Measurements from ENCODE around the gene NUP54.

Gene NUP54

DNA sequence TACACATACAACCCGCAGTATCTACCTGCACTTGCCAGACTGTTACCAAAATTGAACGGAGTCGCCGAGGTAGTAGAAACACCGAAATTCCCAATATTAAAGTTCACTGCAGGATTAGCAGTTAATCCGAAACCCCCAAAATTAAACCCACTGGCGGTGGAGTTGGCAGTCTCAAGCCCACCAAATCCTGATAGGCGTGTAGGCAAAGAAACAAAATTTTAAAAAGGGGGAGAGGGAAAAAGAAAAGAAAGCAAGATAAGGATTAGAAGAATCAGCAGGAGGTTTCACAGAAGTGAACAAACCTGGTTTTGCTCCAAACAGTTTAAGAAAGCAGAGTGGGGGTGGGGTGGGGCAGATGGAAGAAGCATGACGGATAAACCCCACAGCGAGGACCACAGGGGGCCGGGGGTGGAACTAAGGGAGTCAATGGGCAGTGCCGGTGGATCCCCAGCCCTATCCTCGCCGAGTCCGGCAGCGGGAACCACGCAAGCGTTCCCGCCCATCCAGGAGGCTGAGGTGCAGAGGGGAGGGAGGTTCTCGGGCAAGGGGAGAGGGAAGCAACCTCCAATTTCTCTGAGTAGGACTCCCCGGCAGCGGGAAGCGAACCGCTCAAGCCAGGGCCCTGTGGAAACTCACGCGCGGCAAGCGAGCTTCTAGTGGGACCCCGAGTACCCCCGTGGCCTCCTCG lies 599 bp downstream of the NUP54 start:
- DNase-seq (ENCODE audit: insufficient read length, low spot score), result peak; percentile 18
- peak; percentile 80 for FAIRE-seq

DNA sequence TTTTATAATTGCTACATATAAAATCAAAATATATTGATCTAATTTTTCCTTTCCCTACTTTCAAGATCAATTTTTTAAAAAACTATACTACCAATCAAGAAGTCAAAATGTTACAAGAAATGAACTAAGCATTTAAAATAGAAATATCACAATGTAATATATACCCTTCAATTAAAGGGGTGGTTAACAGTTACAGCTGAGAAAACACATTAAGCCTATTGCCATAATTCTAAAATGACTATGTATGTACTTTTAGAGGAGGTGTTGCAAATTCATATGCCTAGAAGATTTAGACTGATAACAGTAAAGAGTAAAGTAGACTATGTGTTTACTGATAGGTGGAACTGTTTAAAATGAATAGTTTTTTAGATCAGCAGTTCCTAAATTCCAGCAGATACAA lies 3.7 kb downstream of the NUP54 start:
- no peak for DNase-seq (ENCODE audit: insufficient read length, low spot score)
- no peak for FAIRE-seq

DNA sequence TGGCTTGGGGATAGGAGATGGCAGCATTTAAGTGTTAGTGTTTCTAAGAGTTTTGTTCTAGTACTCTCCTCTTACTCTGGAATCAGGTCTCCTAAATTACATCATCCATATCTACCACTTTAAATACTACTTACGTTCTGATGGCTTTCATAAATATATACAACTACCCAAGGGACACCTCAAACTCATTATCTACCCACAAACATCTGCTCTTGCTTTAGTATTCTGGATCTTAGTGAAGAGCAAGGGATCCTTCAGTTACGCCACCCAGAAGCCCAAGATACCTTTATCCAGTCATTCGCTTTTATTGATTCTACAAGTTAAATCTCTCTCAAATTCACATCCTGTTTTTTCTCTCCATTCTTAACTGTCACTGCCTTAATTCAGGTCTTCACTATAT lies 7.0 kb downstream of the NUP54 start:
- no peak for FAIRE-seq

DNA sequence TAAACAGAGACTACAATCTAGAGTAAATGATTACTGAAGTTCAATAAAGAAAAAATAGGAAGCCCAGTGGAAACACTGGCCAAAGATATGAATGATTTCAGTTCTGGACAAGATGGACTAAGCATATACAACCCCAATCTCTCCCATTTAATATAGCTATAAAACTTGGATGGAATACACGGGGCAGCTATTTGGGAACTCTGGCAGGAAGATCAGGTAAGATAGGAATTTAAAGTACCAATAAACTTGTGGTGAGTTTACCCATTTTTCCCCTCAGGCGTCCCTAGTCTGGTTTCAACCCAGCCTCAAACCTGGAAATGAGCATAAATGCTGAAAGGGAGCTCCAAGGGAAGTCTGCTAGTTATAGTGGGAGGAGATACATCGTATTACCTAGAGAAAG lies 20.4 kb downstream of the NUP54 start:
- FAIRE-seq (no peak), DNase-seq (ENCODE audit: insufficient read length, low spot score) (no peak)

More for the DNA sequence above, 7.0 kb downstream of the NUP54 start:
- no peak for DNase-seq (ENCODE audit: insufficient read length, low spot score)

DNA sequence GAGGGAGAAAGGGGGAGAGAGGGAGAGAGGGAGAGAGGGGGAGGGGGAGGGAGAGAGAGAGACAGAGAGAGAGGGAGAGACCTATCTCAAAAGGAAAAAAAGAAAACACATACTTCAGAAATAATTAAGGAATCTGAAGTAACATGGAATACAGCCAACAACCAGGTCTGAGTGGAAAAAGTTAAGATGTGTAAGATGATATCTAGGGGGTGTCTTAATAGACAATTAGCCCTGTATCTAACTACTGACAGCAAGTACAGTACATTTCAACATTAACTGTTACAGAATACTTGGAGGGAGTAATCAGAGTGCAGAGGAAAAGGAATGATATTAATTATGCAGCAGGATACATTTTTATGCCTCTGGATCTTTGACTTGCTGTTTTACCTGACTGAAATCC lies 22.4 kb downstream of the NUP54 start:
- no peak for DNase-seq (ENCODE audit: insufficient read length, low spot score)
- no peak for FAIRE-seq

DNA sequence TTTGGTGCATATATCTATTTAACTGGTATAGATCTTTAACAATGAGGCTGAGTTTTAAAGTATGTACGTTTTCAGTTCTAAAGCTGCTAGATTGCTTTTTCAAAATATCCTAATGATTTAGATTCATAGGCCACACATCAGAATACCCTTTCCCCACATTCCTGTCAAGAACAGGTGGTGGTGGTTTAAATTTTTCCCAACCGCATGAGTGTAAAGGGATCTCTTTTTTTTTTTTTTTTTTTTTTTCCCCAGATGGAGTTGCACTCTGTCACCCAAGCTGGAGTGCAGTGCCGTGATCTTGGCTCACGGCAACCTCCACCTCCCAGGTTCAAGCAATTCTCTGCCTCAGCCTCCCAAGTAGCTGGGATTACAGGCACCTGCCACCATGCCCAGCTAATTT lies 28.0 kb downstream of the NUP54 start:
- DNase-seq (ENCODE audit: insufficient read length, low spot score) (no peak), FAIRE-seq (no peak)

DNA sequence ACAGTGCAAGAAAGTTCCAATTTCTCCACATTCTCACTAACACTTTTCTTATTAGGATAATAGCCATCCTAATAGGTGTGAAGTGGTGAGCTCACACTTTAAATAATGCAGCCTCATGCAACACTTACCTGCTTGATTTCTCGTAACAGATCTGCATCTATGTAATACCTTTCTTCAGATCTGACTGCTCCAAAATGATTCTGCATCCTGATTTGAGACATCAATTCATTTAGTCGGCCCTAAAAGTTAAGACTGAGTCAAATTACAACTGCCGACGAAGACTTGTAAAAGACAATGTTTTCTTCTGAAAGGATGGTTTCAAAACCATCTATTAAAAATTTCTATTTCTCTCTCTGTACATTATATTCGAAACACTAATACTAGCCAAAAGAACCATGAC lies 30.7 kb downstream of the NUP54 start:
- DNase-seq (ENCODE audit: insufficient read length, low spot score) (no peak), FAIRE-seq (no peak)

DNA sequence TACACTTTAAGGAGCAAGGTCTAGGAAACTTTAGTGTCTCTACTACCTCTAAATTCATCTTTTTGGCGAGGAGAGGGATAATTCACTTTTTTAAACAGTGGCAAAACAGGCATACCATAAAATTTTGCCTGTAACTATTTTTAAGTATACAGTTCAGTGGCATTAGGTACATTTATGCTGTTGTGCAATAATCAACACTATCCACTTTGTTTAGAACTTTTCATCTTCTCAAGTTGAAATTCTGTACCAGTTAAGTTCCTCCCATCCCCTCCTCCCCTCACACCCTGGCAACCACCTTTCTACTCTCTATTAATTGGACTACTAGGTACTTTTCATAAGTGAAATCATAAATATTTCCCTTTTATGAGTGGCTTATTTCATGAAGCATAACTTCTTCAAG lies 31.4 kb downstream of the NUP54 start:
- FAIRE-seq, result no peak
- no peak for DNase-seq (ENCODE audit: insufficient read length, low spot score)

DNA sequence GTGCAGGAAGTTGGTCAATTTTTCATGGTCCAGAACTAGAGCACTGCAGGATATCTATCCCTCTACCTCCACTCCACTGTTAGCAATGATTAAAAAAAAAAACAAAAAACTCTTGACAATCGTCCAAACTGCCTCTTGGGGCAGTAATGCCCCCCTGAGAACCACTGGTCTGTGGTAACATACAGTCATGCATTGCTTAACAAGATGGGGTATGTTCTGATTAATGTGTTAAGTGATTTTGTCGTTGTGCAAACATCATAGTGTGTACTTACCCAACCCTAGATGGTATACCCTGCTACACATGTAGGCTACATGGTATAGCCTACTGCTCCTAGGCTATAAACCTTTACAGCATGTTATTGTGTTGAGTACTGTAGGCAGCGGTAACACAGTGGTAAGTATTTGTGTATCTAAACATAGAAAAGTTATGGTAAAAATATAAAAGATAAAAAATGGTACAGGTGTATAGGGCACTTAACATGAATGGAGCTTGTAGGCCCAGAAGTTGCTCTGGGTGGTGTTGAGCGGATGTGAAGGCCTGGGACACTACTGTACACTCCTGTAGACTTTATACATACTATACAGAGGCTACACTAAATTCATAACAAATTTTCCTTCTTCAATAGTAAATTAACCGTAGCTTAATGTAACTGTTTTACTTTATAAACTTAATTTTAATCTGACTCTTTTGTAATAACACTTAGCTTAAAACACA lies 39.6 kb downstream of the NUP54 start:
- no peak for DNase-seq (ENCODE audit: insufficient read length, low spot score)
- FAIRE-seq, result no peak

DNA sequence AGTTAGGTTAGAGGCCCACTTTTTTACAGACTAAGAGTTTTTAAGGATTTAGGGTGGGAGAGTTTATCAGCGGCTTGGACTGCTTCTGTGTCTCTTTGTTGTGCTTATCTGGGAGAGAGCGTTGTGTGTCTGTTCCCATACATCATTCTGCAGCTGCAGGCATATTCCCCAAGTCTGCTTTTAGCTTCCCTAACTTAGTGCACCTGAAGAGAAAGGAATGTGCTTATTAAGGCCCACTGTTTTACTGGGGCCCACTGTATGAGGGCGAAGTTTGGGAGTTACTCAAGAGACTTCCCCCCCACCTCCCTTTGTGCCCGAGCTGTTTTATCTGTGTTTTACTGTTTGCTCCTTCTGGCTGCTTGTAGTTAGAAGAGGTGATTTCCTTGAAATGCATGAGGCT lies 41.8 kb downstream of the NUP54 start:
- FAIRE-seq, result no peak
- no peak for DNase-seq (ENCODE audit: insufficient read length, low spot score)

DNA sequence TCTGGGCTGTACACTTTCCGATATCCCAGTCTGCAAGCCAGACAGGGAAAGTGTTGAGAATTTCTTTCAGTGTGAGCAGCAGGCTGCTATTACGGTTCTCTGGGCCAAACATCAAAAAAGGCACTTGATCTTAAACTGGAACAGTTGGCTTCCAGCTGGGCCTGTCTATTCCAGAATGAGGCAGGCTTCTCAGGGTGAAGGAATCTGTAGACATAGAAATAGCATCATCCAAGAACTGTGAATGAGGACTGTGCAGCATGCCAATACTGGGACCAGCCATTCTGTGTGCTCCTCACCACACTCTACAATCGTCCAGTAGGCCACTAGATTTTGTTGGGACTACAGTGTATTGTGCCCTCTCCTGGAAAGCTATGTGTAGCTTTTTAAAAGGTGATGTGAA lies 42.5 kb downstream of the NUP54 start:
- DNase-seq (ENCODE audit: insufficient read length, low spot score) (no peak), FAIRE-seq (no peak)

DNA sequence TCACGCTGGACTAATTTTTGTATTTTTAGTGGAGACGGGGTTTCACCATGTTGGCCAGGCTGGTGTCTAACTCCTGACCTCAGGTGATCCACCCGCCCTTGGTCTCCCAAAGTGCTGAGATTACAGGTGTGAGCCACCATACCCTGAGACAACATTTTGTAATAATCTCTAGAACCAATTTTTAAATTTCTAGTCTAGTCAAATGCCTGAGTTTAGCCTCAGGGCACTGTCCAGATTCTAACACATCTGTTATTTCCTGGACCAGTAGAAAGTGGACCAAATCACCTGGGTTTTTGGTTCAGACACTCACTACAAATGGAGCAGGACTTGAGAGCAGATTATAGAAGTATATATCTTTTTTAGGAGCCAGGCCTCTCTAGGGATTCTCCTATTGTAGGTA lies 52.1 kb downstream of the NUP54 start:
- DNase-seq (ENCODE audit: insufficient read length, low spot score), result no peak
- no peak for FAIRE-seq

DNA sequence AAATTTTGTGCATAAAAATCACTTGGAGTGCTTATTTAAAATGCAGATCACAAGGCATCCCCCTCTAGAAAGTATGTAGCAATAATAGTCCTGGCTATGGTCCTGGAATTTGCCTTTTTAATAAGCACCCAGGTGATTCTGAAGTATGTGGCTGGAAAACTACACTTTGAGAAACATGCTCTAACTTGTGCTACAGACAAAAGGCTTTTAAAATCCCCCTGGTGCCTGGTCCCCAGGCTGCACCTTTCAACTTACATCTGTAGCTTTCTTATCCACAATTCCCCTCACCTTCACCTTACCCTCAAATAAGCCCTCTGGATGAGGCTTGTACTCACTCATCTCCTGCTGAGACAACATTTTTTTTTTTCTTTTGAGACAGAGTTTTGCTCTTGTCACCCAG lies 52.6 kb downstream of the NUP54 start:
- FAIRE-seq, result no peak
- no peak for DNase-seq (ENCODE audit: insufficient read length, low spot score)

DNA sequence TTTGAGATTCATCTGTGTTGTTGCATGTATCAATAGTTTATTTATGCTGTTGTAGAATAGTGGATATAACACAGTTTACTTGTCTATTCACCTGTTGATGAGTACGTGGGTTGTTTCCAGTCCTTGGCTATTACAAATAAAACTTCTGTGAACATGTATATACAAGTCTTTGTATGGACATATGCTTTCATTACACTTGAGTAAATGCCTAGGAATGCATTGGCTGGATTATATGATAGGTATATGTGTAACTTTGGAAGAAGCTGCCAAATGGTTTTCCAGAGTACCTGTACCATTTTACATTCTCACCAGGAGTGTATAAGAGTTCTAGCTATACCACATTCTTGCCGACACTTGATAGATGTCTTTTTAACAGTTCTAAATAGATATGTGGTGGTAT lies 57.1 kb downstream of the NUP54 start:
- FAIRE-seq, result no peak
- DNase-seq (ENCODE audit: insufficient read length, low spot score), result no peak

DNA sequence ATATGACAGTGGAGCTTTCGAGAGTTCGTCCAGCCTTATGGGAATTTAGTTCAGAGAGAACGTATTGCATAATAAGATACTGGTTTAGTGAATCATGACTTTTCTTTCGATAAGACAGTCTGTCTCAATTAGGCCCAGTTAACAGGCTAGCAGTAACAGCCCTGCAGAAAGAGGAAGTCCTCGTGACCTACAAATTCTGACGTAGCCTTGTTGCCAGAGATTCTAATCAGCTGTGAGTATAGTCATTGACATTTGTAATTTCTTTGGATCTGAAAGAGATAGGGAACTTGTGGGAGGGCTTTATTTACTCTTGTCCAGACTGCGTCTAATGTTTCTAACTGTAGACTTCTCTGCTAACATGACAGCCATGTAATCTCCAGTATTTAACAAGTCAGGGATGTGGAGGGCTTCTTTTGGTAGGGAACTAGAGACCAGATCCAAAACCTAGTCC lies 57.9 kb downstream of the NUP54 start:
- FAIRE-seq (peak; percentile 85), DNase-seq (ENCODE audit: insufficient read length, low spot score) (peak; percentile 9)

DNA sequence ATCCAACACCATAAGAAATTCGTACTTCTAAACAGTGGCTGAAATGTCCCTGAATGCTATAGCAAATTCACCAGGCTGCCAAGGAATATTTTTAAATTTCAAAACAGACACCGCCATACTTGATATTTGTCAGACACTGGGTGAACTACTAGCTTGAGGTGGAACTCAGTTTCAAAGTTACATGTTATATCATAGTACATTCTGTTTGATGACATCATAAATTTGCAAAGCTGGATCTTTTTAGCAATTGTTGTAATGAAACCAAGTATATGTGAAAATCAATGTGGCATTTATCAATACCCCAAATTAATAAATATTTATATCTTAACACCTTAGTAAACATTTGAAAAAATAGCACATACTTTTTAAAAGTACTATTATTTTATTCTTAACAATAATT lies 59.5 kb downstream of the NUP54 start:
- DNase-seq (ENCODE audit: insufficient read length, low spot score), result no peak
- no peak for FAIRE-seq

DNA sequence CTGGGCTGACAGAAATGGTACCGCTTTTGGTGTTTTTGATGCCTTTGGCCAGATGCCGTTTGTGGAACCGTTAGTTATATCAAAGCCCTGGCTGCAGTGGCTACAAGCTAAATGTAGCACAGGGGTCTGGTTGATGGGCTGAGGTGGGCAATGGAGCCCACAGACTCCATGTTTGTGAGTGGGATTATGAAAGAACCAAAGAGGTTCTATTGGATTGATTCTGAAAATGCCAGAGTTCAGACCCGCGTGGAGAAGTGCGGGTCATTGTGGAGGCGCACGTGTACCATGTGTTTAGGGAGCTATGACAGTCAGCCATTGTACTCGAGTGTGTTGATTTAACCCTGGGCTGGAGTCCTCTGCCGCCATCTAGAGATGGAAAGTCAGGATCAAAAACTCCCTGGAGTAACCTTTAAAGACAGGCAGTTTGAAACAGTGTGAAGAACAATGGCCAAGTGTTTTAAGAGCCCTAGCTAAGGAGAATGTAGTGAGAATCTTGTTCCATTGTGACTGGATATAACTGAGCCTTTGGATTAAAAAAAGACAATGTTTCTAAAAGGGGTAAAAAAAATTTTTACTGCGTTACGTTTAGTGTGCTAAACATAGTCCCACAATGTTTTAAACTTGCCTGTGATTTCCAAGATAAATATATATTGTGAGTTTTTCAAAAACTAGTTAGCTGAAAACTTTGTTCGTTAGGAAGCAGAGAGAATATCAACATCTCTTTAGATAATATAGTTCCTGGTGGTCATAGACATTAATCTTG lies 61.0 kb downstream of the NUP54 start:
- no peak for DNase-seq (ENCODE audit: insufficient read length, low spot score)
- peak; percentile 68 for FAIRE-seq

DNA sequence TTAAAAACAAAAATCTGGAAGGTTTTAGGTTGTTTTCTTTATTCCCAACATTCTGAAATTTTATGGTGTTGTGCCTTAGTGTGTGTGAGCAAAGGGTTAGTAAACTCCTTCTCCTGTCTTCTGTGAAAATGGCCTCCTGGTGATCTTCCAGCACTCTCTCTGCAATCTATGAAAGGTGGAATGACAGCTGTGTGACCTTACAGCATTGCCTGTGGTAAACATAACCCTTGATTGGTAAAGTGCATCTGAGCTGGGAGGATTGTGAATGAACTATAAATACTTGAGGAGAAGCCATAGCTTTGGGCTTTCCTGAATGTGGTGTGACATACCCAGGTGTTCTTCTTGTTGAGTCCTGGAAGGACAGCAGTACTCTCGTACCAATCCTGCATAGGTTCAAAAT lies 63.7 kb downstream of the NUP54 start:
- DNase-seq (ENCODE audit: insufficient read length, low spot score) (no peak), FAIRE-seq (no peak)

DNA sequence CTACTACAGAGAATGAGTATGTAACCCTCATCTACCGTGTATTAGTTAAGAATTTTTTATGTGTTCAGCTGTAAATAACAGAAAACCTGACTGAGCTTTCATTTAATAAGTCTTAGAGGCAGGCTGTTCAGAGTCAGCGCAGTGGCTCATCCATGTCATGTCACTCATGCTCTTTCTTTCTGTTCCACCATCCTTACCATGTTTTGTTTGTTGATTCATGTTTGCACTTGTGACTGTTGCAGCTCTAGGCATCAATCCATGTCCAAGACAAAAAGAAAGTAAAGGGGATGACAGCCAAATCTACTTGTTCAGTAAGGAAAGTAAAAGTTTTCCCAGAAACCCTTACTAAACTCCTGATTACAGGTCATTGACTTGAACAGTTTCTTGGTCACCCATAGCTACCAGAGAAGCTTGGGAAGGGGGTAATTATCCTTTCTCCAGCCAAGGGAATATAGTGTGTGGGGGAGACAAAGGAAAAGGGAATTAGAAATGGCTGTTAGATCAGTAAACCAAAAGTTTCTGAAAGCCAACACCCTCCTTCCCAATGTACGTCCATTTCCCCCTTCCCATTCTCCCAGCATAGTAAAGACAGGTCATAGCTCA lies 64.7 kb downstream of the NUP54 start:
- FAIRE-seq (no peak), DNase-seq (ENCODE audit: insufficient read length, low spot score) (no peak)

DNA sequence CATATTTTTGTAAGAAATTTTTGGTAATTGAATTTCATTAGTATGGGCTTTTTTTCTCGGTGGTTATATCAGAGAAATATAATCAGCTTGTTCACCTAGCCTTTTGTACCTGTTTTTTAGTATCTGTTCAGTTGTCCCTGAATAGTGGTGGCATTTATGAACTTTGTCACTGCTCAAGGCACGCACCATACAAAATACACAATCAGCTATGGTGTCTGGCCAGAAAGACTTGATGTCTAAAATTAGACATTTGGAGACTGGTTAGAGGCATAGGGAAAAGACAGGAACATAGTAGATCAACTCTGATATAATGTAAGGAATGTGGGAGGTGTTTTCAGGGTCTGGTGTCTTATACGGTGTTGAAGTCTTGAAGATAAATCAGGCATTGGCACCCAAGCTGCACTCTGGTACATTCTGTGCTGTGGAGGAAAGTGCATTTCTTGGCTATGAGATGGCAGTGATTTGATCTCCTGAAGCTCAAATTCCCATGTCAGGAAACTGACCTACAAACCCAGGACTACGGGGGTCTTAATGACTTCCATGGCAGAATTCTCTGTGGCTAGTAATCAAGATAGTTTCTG lies 70.1 kb downstream of the NUP54 start:
- DNase-seq (ENCODE audit: insufficient read length, low spot score) (no peak), FAIRE-seq (no peak)

DNA sequence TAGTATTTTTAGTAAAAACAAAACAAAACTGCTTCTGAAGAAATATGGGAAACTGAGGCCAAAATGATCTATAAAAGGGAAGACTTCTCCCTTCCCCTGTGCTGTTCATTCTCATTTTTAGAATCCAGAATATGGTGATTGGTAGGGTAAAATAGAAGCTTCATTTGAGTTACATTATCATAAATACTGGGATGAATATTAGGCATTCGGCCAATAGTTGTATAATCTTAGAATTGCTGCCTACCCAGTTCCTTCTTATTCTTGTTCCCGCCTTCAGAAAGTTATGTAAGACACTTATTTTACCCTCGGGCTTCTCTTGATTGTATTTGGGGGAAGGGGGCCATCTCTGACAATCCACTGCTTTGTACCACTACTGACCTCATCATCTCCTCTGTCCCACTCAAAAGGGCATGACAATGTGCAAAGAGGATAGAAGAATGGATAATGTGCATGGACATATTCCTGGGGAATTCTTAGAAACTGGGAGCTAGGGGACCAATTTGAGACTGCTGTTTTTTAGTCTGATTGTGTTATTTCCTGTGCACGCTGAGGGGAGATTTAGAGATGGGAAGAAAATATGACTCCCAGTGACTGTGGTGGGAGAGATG lies 73.1 kb downstream of the NUP54 start:
- DNase-seq (ENCODE audit: insufficient read length, low spot score), result no peak
- no peak for FAIRE-seq

All from GM19239 (cell line).